NCI-H748 (cell line): ENCODE data around the gene ARHGEF10L.

Experiments
- DNase-seq: peaks from one replicate; lab custom pipeline; 2025; ENCODE audit not compliant: unreplicated experiment; lab: John Stamatoyannopoulos, UW

Gene ARHGEF10L

GRCh38 chr1:17672226-17672625 lies 132.7 kb downstream of the ARHGEF10L start:
- no peak for DNase-seq

DNA sequence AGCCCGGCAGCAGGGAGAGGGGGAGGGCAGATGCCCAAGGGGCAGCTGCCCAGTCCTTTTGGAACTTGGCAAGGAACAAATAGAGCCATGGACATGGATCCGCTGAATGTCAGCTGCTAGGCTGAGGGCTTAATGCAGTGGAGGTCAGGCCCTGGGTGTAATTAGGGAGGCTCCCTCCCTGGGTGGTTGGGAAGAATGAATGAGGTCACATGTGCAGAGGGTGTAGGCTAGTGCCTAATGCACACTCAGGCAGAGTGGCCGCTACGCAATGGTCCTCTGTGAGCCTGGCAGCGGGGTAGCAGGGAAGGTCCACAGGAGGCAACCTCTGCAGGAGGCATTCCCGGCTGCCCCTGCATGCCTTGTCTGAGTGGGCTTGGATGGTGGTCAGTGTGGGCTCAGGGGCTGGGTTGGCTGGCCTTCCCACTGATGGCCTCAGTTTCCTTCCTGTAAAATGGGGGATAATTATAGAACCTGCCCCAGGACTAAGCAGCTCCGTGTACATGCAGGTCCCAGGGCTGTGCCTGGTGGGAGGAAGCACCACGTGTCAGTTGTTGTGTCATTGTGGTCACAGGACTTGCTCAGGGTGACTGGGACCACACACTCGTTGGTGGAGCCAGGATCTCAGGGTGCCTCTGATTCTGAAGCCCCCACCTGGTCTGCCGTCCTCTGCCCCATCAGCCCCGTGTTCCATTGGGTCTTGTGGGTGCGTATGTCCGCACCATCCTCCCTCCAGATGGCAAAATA lies 134.0 kb downstream of the ARHGEF10L start:
- DNase-seq, result no peak

GRCh38 chr1:17674726-17675500 lies 135.4 kb downstream of the ARHGEF10L start:
- no peak for DNase-seq

GRCh38 chr1:17675744-17676143 lies 136.2 kb downstream of the ARHGEF10L start:
- no peak for DNase-seq

- no peak for DNase-seq
Measured at GRCh38 chr1:17676387-17677060, 137.0 kb downstream of the ARHGEF10L start.

- no peak for DNase-seq
Measured at GRCh38 chr1:17678011-17678410, 138.5 kb downstream of the ARHGEF10L start.

- no peak for DNase-seq
Measured at GRCh38 chr1:17679856-17680255, 140.4 kb downstream of the ARHGEF10L start.

DNA sequence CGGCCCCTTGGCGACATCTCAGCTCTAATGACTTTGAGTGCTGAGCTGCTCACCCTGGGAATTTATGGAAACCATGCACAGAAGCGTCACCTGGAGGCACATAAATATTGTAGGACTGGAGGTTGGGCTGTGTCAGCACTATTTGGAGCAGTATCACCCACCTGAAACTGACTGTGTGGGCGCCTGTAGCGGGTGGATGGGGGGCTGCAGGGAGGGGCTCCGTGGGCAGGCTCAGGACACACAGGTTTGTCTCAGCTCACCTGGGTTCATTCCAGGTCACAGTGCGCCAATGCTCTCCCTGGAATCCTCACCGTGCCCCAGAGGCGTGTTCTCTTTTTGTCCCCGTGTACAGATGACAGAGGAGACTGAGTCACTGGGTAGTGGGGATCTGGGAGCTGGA lies 140.8 kb downstream of the ARHGEF10L start:
- no peak for DNase-seq

GRCh38 chr1:17682400-17682799 lies 142.9 kb downstream of the ARHGEF10L start:
- DNase-seq, result no peak

GRCh38 chr1:17683598-17683997 lies 144.1 kb downstream of the ARHGEF10L start:
- no peak for DNase-seq

DNA sequence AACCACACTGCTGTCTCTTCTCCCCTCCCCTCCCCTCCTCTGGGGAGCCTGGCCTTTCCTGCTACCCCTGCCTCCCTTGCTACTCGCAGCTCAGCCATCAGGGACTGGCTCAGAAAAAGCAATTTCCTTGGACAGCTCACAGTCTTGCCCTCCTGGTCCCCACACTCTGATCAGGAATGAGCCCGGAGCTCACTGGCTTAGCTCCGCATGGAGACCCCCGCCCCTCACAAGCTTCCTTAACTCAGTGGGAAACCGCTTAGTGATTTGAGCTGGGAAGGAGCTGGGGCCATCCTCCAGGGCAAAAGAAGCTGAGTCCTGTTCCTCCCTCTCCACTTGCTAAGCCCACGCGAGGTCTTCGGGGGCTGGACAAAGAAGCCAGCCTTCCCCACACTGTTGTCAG lies 145.3 kb downstream of the ARHGEF10L start:
- no peak for DNase-seq

- DNase-seq, result no peak
Measured at GRCh38 chr1:17686258-17686657, 146.8 kb downstream of the ARHGEF10L start.

GRCh38 chr1:17687145-17687544 lies 147.6 kb downstream of the ARHGEF10L start:
- DNase-seq, result no peak

- no peak for DNase-seq
Measured at GRCh38 chr1:17688217-17688810, 148.8 kb downstream of the ARHGEF10L start.

DNA sequence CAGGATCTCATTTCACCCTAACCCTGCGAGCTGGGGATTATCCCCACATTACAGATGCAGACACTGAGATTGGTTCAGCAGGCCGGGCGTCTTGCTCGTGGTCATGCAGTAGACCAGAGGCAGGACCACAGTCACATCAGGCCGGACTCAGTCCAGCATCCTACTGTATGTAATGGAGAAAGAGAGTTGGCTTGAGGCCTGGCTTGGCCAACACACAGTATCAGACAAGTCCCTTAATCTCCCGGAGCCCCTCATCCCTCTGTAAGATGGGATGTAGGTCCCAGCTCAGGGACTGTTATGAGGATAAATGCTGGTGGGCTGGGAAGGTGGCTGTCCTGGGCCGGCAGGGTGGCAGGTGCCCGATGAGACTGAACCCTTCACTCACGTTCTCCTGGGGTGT lies 149.5 kb downstream of the ARHGEF10L start:
- no peak for DNase-seq

GRCh38 chr1:17690906-17691634 lies 151.6 kb downstream of the ARHGEF10L start:
- DNase-seq, result no peak

DNA sequence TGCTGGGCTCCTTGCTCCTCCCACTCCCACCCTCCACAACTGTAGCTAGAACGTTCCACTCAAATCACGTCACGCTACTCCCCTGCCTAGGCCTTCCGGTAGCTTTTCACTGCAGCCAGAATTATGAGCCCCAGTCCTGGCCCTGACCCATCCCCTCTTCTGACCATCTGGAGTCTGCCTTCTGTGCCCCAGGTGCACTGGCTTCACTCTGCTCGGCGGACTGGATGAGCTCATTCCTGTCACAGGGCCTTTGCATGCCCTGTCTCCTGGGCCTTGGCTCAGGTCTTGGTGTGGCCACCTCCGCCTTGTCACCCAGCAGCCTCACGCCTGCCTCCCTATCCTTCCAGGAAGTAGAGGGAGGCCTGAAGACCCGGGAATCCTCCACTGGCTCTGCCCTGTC lies 153.1 kb downstream of the ARHGEF10L start:
- no peak for DNase-seq

- DNase-seq, result no peak
Measured at GRCh38 chr1:17696417-17697301, 157.2 kb downstream of the ARHGEF10L start.

DNA sequence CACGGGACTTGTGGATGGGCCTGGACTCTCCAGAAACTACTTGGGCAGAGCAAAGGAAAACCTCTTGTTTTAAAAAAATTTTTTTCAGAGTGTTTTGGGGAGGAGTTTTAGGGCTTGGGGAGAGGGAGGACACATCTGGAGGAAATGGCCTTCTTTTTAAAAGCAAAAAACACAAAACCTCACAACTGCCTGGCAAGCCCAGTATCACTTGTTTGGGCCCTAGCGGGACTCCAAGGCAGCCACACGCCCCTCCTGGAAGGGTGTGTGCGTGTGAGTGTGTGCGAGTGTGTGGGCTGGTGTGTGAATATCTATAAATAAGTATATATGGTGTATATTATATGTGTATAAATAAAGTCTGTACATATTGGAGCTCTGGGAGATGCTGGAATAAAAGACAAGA lies 158.0 kb downstream of the ARHGEF10L start:
- no peak for DNase-seq

GRCh38 chr1:17699581-17699980 lies 160.1 kb downstream of the ARHGEF10L start:
- no peak for DNase-seq
